Stimulated activated CD4-positive, alpha-beta T cell treated with anti-CD3 and anti-CD28 coated beads, Interleukin-15, amount 100 ng/mL, for 48 hours (primary cell): Measurements from ENCODE around the gene PCDHGB5.

Experiments
- DNase-seq, 2 donors: peaks; one replicate each; pipeline ENCODE4 v3.0.0-alpha.2; 2020; ENCODE audit warnings: low read depth in 2 of 2

PCDHGB5 gene

DNA sequence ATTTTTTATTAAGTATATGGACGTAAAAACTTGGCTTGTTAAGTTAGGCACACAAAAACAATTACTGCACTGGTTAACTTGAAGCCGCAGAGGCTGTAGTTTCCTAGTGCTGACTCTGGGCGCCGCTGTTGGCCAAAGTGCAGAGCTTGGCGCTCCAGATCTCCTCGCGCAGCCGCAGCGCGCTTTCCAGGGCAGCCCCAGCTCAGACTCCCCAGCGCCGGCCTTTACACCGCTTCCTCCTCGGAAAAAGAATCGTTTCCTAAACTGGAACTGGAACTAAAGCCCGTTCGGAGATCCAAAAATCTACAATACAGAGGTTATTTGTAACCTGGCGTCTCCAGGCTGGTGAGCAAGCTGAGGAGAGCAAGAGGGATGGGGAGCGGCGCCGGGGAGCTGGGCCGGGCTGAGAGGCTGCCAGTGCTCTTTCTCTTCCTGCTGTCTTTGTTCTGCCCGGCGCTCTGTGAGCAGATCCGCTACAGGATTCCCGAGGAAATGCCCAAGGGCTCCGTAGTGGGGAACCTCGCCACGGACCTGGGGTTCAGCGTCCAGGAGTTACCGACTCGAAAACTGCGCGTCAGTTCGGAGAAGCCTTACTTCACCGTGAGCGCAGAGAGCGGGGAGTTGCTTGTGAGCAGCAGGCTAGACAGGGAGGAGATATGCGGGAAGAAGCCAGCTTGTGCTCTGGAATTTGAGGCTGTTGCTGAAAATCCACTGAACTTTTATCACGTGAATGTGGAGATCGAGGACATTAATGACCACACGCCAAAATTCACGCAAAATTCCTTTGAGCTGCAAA, at the start of gene PCDHGB5:
Gene PCDHGB5, plus strand, starts transcription at position 192 of the 796 bp plus-strand sequence. Its CDS starts 181 bp downstream, at position 373.
- peak in 1 of 2 donors; percentile 20 for DNase-seq

DNA sequence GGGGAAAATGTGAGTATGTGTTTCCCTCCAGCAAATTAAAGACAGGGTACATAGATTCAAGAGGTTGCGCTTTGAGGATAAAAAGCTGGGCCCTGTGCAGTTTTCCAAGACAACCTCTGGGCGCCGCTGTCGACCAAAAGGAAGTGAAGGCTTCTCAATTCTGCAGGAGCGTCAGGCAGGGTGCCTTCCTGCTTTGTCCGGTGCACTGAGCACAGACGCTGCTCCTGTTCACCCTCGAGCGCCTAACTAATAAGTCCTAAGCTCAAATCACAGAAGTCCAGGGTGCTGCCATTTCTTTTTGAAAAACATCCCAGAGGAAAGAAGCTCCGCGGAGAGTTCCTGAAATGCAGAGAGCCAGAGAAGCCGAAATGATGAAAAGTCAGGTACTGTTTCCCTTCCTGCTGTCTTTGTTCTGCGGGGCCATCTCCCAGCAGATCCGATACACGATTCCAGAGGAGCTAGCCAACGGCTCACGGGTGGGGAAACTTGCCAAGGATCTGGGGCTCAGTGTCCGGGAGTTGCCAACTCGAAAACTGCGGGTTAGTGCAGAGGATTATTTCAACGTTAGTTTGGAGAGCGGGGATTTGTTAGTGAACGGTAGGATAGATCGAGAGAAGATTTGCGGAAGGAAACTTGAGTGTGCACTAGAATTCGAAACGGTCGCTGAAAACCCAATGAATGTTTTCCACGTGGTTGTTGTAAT, 47.7 kb upstream of the PCDHGB5 start, which contains the start of gene PCDHGB1:
Gene PCDHGB1, plus strand, starts transcription at position 183 of the 703 bp plus-strand sequence. Its CDS starts 162 bp downstream, at position 345.
- DNase-seq, result peak in 1 of 2 donors; percentile 11

DNA sequence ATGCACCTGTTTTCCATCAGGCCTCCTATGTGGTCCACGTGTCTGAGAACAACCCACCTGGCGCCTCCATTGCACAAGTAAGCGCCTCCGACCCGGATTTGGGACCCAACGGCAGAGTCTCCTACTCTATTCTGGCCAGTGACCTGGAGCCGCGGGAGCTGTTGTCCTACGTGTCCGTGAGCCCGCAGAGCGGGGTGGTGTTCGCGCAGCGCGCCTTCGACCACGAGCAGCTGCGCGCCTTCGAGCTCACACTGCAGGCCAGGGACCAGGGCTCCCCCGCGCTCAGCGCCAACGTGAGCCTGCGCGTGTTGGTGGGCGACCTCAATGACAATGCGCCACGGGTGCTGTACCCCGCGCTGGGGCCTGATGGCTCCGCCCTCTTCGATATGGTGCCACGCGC, 46.2 kb upstream of the PCDHGB5 start:
- no peak for DNase-seq

DNA sequence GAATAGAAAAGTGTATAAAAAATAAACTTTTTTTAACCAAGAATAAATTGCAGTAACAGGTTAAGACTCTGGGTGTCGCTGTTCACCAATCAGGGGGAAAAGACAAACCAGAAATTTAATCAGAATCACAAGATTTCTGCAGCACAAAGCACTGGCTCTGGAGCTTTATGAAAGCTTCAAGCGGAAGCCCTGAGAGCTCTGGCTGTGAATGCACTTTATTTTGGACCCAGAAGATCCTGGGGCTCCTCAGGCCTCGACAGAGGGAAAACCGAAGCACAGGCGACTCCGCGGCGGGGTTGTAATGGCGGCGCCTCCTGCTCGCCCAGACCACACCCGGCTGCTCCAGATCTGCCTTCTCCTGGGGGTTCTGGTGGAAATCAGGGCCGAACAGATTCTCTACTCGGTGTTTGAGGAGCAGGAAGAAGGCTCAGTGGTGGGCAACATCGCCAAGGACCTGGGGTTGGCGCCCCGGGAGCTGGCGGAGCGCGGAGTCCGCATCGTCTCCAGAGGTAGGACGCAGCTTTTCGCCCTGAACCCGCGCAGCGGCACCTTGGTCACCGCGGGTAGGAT, 42.8 kb upstream of the PCDHGB5 start, which contains the start of gene PCDHGA4:
Gene PCDHGA4, plus strand, starts transcription at position 122 of the 570 bp plus-strand sequence. Its CDS starts 87 bp downstream, at position 209.
- DNase-seq, result no peak

DNA sequence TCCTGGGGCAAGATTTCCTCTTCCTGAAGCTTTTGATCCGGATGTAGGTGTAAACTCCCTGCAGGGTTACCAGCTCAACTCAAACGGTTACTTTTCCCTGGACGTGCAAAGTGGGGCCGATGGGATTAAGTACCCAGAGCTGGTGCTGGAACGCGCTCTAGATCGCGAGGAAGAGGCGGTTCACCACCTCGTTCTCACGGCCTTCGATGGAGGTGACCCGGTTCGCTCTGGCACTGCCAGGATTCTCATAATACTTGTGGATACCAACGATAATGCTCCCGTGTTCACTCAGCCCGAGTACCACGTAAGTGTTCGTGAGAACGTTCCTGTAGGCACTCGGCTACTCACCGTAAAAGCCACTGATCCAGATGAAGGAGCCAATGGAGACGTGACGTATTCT, 42.1 kb upstream of the PCDHGB5 start:
- DNase-seq, result no peak

DNA sequence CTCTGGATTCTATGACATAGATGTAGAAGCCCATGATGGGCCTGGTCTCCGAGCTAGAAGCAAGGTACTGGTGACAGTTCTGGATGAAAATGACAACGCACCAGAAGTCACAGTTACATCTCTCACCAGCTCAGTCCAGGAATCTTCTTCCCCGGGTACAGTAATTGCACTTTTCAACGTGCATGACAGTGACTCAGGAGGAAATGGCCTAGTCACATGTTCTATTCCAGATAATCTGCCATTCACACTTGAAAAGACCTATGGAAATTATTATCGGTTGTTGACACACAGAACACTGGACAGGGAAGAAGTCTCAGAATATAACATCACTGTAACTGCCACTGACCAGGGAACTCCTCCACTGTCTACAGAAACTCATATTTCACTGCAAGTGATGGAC, 41.6 kb upstream of the PCDHGB5 start:
- DNase-seq, result no peak

DNA sequence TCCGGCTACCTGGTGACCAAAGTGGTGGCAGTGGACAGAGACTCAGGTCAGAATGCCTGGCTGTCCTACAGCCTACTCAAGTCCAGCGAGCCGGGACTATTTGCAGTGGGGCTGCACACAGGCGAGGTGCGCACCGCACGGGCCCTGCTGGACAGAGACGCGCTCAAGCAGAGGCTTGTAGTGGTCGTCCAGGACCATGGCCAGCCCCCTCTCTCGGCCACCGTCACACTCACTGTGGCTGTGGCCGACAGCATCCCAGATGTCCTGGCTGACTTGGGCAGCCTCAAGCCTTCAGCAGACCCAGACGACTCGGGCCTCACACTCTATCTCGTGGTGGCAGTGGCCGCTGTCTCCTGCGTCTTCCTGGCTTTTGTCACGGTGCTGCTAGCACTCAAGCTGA, 40.8 kb upstream of the PCDHGB5 start:
- no peak for DNase-seq

DNA sequence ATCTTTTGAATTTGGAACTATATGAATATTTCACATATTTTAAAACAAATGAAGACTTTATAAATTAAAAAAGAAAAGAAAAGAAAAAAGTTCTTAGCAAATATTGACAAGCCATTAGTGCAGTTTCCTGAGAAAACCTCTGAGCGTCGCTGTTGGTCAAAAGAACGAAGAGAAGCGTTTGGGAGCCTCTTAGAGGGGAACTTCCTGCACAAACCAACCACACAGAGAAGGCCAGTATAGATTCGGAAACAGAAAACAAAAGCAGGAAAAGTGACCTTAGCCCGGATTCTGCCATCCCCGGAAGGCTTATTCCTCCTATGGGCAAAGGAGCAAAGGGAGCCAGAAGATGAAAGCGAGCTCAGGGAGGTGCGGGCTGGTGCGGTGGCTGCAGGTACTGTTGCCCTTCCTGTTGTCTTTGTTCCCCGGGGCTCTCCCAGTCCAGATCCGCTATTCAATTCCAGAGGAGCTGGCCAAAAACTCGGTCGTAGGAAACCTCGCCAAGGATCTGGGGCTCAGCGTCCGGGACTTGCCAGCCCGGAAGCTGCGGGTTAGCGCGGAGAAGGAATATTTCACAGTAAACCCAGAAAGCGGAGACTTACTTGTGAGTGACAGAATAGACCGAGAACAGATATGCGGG, 37.8 kb upstream of the PCDHGB5 start, which contains the start of gene PCDHGB2:
Gene PCDHGB2, plus strand, starts transcription at position 205 of the 637 bp plus-strand sequence. Its CDS starts 142 bp downstream, at position 347.
- DNase-seq, result no peak

DNA sequence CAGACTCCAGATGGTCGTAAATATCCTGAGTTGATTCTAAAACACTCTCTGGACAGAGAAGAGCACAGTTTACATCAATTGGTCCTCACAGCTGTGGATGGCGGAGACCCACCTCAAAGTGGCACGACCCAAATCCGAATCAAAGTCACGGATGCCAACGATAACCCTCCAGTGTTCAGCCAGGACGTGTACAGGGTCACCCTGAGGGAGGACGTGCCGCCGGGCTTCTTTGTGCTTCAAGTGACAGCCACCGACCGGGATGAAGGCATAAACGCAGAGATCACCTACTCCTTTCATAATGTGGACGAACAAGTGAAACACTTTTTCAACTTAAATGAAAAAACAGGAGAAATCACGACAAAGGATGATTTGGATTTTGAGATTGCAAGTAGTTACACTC, 37.1 kb upstream of the PCDHGB5 start:
- DNase-seq, result no peak

DNA sequence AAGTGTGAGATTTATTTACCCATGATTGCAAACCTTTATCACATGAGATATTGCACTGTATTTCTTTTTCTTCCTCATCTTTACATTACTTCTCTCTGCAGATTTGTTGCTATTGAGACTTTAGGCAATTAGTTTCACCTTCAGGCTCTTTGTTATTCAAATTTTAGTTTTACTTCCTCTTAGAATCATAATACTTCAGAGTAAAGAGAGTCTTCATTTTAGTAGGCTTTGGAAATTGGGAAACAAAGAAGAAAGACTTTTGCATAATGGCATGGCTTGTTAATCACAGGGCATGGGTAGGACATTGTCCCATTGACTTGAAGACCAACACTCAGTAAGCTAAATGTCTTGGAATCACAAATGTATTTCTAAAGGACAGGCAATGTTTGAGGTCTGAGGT, 35.0 kb upstream of the PCDHGB5 start:
- no peak for DNase-seq

DNA sequence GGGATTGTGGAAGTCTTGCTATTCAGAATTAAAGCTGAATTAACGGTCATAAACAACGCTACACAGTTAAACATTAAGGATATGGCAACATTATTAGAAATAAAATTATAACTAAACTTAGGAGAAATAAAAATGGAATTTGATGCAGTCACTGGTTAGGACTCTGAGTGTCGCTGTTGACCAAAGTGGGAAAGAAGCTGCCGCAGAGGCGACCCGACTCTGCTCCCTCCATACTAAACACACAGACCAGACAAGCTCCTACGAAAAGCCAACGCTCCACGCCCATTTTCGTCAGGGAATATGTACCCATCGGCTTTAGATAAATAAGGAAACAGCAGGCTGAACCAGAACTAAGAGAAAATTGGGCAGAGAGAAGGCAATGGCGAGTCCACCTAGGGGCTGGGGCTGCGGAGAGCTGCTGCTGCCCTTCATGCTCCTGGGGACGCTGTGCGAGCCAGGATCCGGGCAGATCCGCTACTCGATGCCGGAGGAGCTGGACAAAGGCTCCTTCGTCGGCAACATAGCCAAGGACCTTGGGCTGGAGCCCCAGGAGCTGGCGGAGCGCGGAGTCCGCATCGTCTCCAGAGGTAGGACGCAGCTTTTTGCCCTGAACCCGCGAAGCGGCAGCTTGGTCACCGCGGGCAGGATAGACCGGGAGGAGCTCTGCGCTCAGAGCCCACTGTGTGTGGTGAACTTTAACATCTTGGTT, 33.6 kb upstream of the PCDHGB5 start, which contains the start of gene PCDHGA5:
Gene PCDHGA5, plus strand, starts transcription at position 211 of the 709 bp plus-strand sequence. Its CDS starts 169 bp downstream, at position 380.
- no peak for DNase-seq

DNA sequence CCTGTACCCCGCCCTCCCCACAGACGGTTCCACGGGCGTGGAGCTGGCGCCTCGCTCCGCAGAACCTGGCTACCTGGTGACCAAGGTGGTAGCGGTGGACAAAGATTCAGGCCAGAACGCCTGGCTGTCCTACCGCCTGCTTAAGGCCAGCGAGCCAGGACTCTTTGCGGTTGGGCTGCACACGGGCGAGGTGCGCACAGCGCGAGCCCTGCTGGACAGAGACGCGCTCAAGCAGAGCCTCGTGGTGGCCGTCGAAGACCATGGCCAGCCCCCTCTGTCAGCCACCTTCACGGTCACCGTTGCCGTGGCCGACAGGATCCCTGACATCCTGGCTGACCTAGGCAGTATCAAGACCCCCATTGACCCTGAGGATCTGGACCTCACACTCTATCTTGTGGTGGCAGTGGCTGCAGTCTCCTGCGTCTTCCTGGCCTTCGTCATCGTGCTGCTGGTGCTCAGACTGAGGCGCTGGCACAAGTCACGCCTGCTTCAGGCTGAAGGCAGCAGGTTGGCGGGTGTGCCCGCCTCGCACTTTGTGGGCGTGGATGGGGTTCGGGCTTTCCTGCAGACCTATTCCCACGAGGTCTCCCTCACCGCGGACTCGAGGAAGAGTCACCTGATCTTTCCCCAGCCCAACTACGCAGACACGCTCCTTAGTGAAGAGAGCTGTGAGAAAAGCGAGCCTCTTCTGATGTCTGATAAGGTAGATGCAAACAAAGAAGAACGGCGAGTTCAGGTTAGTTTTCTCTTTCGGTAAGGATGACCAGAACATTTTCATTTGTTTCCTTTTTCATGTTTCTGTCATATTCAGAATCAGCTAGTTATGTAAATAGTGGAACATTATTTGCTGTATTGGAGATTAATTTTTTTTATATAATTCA, 31.5 kb upstream of the PCDHGB5 start:
- DNase-seq, result no peak

DNA sequence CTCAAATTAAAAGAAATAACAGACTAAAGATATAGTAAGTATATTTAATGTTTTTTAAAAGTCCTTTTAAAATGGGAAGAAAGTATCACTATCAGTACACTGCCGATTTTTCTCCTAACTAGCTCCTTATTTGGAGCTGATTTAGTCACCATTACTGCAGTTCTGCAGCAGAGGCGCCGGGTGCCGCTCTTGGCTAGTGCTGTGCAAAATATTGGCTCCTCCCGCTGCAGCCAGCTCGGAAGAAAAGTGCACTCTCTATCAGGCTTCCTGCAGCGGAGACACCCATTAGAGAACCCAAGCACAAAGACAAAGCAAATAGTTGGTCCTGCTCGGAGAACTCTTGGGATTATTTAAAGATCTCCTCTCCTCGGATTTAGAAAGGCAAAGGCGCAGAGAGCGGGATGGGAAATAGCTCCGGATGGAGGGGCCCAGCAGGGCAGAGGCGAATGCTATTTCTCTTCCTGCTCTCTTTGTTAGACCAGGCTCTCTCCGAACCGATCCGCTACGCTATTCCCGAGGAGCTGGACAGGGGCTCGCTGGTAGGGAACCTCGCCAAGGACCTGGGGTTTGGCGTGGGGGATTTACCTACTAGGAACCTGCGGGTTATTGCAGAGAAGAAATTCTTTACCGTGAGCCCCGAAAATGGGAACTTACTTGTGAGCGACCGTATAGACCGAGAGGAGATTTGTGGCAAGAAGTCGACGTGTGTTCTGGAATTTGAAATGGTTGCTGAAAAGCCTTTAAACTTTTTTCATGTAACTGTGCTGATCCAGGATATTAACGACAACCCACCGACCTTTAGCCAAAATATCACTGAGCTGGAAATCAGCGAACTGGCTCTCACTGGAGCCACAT, 27.5 kb upstream of the PCDHGB5 start, which contains the start of gene PCDHGB3:
Gene PCDHGB3, plus strand, starts transcription at position 249 of the 855 bp plus-strand sequence. Its CDS starts 153 bp downstream, at position 402.
- DNase-seq, result no peak

DNA sequence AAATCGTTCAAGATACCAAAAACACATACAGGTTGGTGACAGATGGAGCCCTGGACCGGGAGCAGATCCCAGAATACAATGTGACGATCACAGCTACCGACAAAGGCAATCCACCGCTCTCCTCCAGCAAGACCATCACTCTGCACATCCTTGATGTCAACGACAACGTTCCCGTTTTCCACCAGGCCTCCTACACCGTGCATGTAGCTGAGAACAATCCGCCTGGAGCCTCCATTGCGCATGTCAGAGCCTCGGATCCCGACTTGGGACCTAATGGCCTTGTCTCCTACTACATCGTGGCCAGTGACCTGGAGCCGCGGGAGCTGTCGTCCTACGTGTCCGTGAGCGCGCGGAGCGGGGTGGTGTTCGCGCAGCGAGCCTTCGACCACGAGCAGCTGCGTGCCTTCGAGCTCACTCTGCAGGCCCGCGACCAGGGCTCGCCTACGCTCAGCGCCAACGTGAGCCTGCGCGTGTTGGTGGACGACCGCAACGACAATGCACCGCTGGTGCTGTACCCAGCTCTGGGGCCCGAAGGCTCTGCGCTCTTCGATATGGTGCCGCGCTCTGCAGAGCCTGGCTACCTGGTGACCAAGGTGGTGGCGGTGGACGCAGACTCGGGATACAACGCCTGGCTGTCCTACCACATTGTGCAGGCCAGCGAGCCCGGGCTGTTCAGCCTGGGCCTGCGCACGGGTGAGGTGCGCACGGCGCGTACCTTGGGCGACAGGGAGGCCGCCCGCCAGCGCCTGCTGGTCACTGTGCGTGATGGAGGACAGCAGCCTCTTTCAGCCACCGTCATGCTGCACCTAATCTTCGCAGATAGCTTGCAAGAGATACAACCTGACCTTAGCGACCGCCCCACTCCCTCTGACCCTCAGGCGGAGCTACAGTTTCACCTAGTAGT, 25.9 kb upstream of the PCDHGB5 start:
- no peak for DNase-seq

DNA sequence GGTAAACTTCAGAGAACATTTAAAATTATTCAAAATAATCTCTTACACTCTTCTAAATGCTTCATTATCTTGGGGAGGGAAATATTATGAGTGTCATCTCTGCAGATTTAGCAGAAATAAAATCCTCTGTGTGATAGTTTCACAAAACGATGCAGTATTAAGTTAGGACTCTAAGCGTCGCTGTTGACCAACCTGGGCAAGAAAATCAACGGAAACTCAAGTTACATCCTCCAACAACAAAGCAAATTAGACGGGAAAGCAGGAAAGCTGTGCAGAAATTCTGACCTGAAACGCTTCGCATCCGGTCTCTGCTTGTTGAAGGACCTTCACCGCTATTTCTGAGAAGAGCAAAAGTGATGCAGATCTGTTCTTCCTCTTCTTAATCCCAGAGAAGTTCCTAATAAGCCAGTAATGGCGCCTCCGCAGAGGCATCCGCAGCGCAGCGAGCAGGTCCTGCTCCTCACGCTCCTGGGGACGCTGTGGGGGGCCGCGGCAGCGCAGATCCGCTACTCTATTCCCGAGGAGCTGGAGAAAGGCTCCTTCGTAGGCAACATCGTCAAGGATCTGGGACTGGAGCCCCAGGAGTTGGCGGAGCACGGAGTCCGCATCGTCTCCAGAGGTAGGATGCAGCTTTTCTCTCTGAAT, 24.0 kb upstream of the PCDHGB5 start, which contains the start of gene PCDHGA6:
Gene PCDHGA6, plus strand, starts transcription at position 219 of the 645 bp plus-strand sequence. Its CDS starts 193 bp downstream, at position 412.
- no peak for DNase-seq

DNA sequence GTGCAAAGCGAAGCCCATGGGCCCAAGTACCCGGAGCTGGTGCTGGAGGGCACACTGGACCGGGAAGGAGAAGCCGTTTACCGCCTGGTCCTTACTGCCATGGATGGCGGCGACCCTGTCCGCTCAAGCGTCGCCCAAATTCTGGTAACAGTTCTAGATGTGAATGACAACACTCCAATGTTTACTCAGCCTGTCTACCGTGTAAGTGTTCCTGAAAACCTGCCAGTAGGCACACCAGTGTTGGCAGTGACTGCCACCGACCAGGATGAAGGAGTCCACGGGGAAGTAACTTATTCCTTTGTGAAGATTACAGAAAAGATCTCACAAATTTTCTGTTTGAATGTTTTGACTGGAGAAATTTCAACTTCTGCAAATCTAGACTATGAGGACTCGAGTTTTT, 23.1 kb upstream of the PCDHGB5 start:
- no peak for DNase-seq
